ENCODE results near the gene JMJD1C.

- TF ChIP-seq CTCF (IDR thresholded peaks at IDR 0.05): no peak
- TF ChIP-seq POLR2A (IDR thresholded peaks at IDR 0.05): no peak
Measured at GRCh38 chr10:63206576-63206975, 259.2 kb downstream of the JMJD1C start.
